A549 (cell line): ENCODE data around the gene ELMOD1.

Source experiments
- CBX2 ChIP-seq: fragments of 200-600 bp; sonication (generic); IDR thresholded peaks from 2 replicates; pipeline ENCODE4 v1.6.1; 2016; ENCODE audit warnings: low read depth, mild to moderate bottlenecking, borderline replicate concordance
- CEBPB ChIP-seq, 2 experiments: fragments of >200 bp in 1 of 2; sonication (Bioruptor Twin) in 1 of 2; formaldehyde crosslinking in 1 of 2; IDR thresholded peaks; 2 replicates each; pipeline ENCODE4 v1.6.1; 2012 to 2016
- POLR2A ChIP-seq: IDR thresholded peaks from 2 replicates; pipeline ENCODE4 v1.6.1; 2012; ENCODE audit warnings: mild to moderate bottlenecking, low read length
- TF ChIP-seq, protein P1 (sequence below): fragments of >200 bp; sonication (Bioruptor Twin); formaldehyde crosslinking; IDR thresholded peaks from 3 replicates; pipeline ENCODE4 v1.5.1; 2016
- TF ChIP-seq, protein P2 (sequence below): IDR thresholded peaks from 2 replicates; pipeline ENCODE4 v1.6.1; 2012; ENCODE audit warnings: low read depth, borderline replicate concordance
- TF ChIP-seq, protein P3 (sequence below): fragments of 250-450 bp; sonication (Bioruptor Pico); IDR thresholded peaks from 2 replicates; pipeline ENCODE4 v1.5.0; 2020; ENCODE audit warnings: low read depth, mild to moderate bottlenecking, moderate library complexity

DNA sequence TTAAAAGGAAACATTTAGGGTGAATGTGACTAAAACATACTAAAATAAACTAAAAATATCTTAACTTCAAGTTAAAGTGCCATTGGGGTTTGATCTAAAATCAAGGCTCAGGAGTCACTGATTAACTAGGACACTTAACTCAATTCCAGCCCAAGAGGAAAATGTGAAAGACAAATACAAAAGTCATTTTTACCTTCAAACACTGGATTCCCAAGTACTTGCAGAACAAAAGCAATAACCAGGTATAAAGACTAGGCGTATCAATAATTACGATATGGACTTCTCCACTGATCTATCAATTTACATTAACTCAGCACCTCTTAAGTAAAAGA, 41.0 kb upstream of the ELMOD1 start:
- TF ChIP-seq POLR2A (no peak), CEBPB (IDR thresholded peaks at IDR 0.05) (no peak), CBX2 (no peak)
- TF ChIP-seq, protein P1, sequence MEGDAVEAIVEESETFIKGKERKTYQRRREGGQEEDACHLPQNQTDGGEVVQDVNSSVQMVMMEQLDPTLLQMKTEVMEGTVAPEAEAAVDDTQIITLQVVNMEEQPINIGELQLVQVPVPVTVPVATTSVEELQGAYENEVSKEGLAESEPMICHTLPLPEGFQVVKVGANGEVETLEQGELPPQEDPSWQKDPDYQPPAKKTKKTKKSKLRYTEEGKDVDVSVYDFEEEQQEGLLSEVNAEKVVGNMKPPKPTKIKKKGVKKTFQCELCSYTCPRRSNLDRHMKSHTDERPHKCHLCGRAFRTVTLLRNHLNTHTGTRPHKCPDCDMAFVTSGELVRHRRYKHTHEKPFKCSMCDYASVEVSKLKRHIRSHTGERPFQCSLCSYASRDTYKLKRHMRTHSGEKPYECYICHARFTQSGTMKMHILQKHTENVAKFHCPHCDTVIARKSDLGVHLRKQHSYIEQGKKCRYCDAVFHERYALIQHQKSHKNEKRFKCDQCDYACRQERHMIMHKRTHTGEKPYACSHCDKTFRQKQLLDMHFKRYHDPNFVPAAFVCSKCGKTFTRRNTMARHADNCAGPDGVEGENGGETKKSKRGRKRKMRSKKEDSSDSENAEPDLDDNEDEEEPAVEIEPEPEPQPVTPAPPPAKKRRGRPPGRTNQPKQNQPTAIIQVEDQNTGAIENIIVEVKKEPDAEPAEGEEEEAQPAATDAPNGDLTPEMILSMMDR, result no peak
- TF ChIP-seq, protein P2, sequence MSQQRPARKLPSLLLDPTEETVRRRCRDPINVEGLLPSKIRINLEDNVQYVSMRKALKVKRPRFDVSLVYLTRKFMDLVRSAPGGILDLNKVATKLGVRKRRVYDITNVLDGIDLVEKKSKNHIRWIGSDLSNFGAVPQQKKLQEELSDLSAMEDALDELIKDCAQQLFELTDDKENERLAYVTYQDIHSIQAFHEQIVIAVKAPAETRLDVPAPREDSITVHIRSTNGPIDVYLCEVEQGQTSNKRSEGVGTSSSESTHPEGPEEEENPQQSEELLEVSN, result no peak
- TF ChIP-seq, protein P3, sequence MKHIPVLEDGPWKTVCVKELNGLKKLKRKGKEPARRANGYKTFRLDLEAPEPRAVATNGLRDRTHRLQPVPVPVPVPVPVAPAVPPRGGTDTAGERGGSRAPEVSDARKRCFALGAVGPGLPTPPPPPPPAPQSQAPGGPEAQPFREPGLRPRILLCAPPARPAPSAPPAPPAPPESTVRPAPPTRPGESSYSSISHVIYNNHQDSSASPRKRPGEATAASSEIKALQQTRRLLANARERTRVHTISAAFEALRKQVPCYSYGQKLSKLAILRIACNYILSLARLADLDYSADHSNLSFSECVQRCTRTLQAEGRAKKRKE (CRISPR knock-in tag), result no peak
